SU-DHL-6 (cell line): ENCODE data around the gene DDN.

Experiments used
- H2AFZ ChIP-seq: fragments of 200-600 bp; sonication (generic); 2 replicates; pipeline ENCODE4 v1.6.1; 2014; ENCODE audit warnings: low read depth, mild to moderate bottlenecking, moderate library complexity, mixed read lengths, antibody characterized with exemption, low read length; ENCODE audit not compliant: severe bottlenecking
- H3F3A ChIP-seq: fragments of 200-600 bp; shearing (Covaris generic); 2 replicates; pipeline ENCODE4 v1.6.0; 2016; ENCODE audit warnings: antibody characterized with exemption, mild to moderate bottlenecking; ENCODE audit not compliant: insufficient read depth
- H3K27ac ChIP-seq: fragments of 200-600 bp; sonication (generic); 2 replicates; pipeline ENCODE4 v1.5.1; 2016; ENCODE audit warnings: low read depth, mild to moderate bottlenecking, low read length, moderate library complexity, mixed read lengths
- H3K27me3 ChIP-seq: fragments of 200-600 bp; sonication (generic), shearing (Covaris generic); 2 replicates; pipeline ENCODE4 v1.6.0; 2014; ENCODE audit warnings: mild to moderate bottlenecking, low read length
- H3K36me3 ChIP-seq: fragments of 200-600 bp; sonication (generic); 2 replicates; pipeline ENCODE4 v1.6.1; 2014; ENCODE audit warnings: mild to moderate bottlenecking, low read length, mixed read lengths
- H3K4me2 ChIP-seq: fragments of 300-600, 200-600 bp; shearing (Covaris generic), sonication (generic); 2 replicates; pipeline ENCODE4 v1.6.0; 2014; ENCODE audit warnings: low read length, low read depth, mild to moderate bottlenecking; ENCODE audit not compliant: poor library complexity, severe bottlenecking
- H3K4me3 ChIP-seq: fragments of 200-600 bp; sonication (generic); 2 replicates; pipeline ENCODE4 v1.5.1; 2014; ENCODE audit warnings: antibody characterized with exemption, low read length, mild to moderate bottlenecking, mixed read lengths; ENCODE audit not compliant: insufficient read depth, poor library complexity, severe bottlenecking
- H3K79me2 ChIP-seq: fragments of 200-600 bp; sonication (generic); 2 replicates; pipeline ENCODE4 v1.6.1; 2014; ENCODE audit warnings: mild to moderate bottlenecking, low read length, moderate library complexity; ENCODE audit not compliant: insufficient read depth
- H3K9ac ChIP-seq: fragments of 200-600 bp; sonication (generic); 2 replicates; pipeline ENCODE4 v1.7.0; 2014; ENCODE audit warnings: mild to moderate bottlenecking, low read length
- H3K9me2 ChIP-seq: fragments of 200-600 bp; sonication (generic); replicated peaks from 2 replicates; pipeline ENCODE4 v1.6.1; 2014; ENCODE audit warnings: low read length; ENCODE audit not compliant: insufficient read depth
- H3K9me3 ChIP-seq: fragments of 200-600 bp; sonication (generic); 2 replicates; pipeline ENCODE4 v1.6.1; 2014; ENCODE audit warnings: low read length, mixed read lengths; ENCODE audit not compliant: insufficient read depth
- H4K20me1 ChIP-seq: fragments of 200-600 bp; sonication (generic); 2 replicates; pipeline ENCODE4 v1.6.1; 2014; ENCODE audit warnings: low read depth, mild to moderate bottlenecking, antibody characterized with exemption, low read length, moderate library complexity, mixed read lengths
- CTCF ChIP-seq: fragments of 200-600 bp; sonication (generic); IDR thresholded peaks from one replicate; pipeline ENCODE4 v1.5.1; 2017; ENCODE audit warnings: antibody characterized with exemption, mild to moderate bottlenecking, low read length, moderate library complexity; ENCODE audit not compliant: insufficient read depth, poor library complexity, severe bottlenecking
- EZH2phosphoT487 ChIP-seq: fragments of 200-600 bp; sonication (generic), shearing (Covaris generic); conservative IDR thresholded peaks from 2 replicates; pipeline ENCODE4 v1.6.1; 2018; ENCODE audit warnings: mild to moderate bottlenecking, antibody characterized with exemption, low read length, moderate library complexity, mixed read lengths

DDN gene

GRCh38 chr12:49039421-49040363, 40.5 kb upstream of the DDN start:
- Histone ChIP-seq H3K4me3 (no peak overlapping the region), H2AFZ (no peak overlapping the region), H3K27ac (no peak overlapping the region), H3K79me2 (no peaks in the 10 kb centered on the region), H3K36me3 (peaks cover 6% of the 10 kb centered on the region), H3K9me2 (no peaks in the 10 kb centered on the region), H3F3A (no peaks in the 10 kb centered on the region), H3K9ac (no peak overlapping the region), H3K4me2 (no peak overlapping the region), H3K9me3 (no peaks in the 10 kb centered on the region), H3K27me3 (no peaks in the 10 kb centered on the region), H4K20me1 (no peaks in the 10 kb centered on the region)
- no peak for TF ChIP-seq CTCF
- TF ChIP-seq EZH2phosphoT487: no peak

DNA sequence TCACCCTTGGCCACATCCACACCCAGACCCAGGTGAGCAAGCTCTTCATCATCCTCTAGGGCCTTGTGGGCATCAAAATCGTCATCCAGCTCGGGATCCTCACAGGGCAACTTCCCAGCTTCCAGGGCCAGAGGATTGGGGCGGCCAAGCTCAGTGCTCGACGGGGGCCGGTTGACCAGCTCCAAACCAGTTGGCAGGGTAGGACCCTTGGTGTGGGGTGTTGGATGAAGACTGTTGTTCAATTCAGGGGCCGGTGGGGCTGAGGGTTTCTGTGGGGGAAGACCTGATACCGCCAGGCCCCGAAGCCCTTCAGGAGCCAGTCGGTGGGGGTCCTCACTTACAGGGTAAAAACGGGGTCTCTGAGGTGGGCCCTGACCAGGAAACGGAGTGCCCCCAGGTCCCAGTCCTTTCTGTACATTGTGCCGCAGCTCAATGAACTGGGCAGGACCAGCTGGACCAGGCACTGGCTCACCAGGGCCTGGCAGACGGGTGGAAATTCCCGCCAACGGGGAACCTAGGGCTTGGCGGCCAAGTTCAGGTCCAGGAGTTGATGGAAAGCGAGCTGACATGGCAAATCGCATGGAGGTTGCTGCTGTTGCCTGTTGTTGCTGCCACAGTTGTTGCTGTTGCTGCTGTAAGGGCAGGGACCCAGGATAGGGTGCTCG, 39.2 kb upstream of the DDN start:
- Histone ChIP-seq H3K27me3 (no peaks in the 10 kb centered on the region), H3F3A (no peaks in the 10 kb centered on the region), H3K79me2 (no peaks in the 10 kb centered on the region), H3K9me2 (no peaks in the 10 kb centered on the region), H4K20me1 (no peaks in the 10 kb centered on the region), H3K4me3 (no peak overlapping the region), H3K27ac (no peak overlapping the region), H3K4me2 (no peak overlapping the region), H3K36me3 (peaks cover 6% of the 10 kb centered on the region), H3K9me3 (no peaks in the 10 kb centered on the region), H3K9ac (no peak overlapping the region), H2AFZ (no peak overlapping the region)
- TF ChIP-seq CTCF (no peak), EZH2phosphoT487 (no peak)

DNA sequence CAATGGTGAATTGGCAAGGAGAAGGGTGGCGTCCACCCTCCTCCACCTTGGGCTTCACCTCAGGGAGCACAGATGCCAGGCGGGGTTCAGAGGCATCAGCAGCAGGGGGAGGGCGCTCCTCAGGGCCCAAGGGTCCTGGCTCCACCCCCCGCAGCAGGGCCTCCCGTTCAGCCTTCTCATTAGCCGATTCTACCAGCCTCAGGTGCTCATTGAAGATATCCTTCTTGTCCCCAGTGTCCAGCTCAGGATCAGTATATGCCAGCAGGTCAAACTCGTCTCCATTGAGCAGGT, 38.7 kb upstream of the DDN start:
- Histone ChIP-seq H3K4me3 (no peak overlapping the region), H3K79me2 (no peaks in the 10 kb centered on the region), H3K36me3 (peaks cover 4% of the 10 kb centered on the region), H3K4me2 (no peak overlapping the region), H2AFZ (no peak overlapping the region), H3K9me2 (no peaks in the 10 kb centered on the region), H3K9ac (no peak overlapping the region), H3F3A (no peaks in the 10 kb centered on the region), H3K27ac (no peak overlapping the region), H4K20me1 (no peaks in the 10 kb centered on the region), H3K9me3 (no peaks in the 10 kb centered on the region), H3K27me3 (no peaks in the 10 kb centered on the region)
- TF ChIP-seq EZH2phosphoT487 (no peak), CTCF (no peak)
